Left kidney (tissue), 2 donors: ENCODE results near the gene CDK8. TPM values are rescaled to one million over a fixed set of nuclear protein-coding genes. Genes with fewer than 3 reads are reported as not detected.

ENCODE experiments used
- DNase-seq: peaks from one replicate; pipeline ENCODE4 v3.0.0-alpha.2; 2013
- polyA plus RNA-seq: library from polyadenylated mRNA; unstranded; fragments of 120-200 nt; gene quantifications from one replicate; pipeline ENCODE4 v1.2.1, GENCODE V29; 2013; ENCODE audit not compliant: insufficient read length

Gene CDK8
- polyA plus RNA-seq, 1 donor = 27.8 TPM

GRCh38 chr13:26442541-26442940 lies 188.6 kb downstream of the CDK8 start:
- DNase-seq = no peak

GRCh38 chr13:26445092-26445491 lies 191.2 kb downstream of the CDK8 start:
- DNase-seq = no peak

GRCh38 chr13:26446751-26447150 lies 192.8 kb downstream of the CDK8 start:
- no peak for DNase-seq

- DNase-seq = no peak
These were observed 194.1 kb downstream of the CDK8 start for GRCh38 chr13:26448032-26448431.

GRCh38 chr13:26449063-26449848 lies 195.3 kb downstream of the CDK8 start:
- DNase-seq = no peak

Other genes with a start within 250 kb of the CDK8 start
- 64.5 TPM for gene SHISA2, start 202.1 kb upstream of the CDK8 start, polyA plus RNA-seq
- 36.7 TPM for gene RNF6, start 31.8 kb upstream of the CDK8 start, polyA plus RNA-seq